ENCODE measurements around the gene ACTR5.

The ACTR5 gene

DNA sequence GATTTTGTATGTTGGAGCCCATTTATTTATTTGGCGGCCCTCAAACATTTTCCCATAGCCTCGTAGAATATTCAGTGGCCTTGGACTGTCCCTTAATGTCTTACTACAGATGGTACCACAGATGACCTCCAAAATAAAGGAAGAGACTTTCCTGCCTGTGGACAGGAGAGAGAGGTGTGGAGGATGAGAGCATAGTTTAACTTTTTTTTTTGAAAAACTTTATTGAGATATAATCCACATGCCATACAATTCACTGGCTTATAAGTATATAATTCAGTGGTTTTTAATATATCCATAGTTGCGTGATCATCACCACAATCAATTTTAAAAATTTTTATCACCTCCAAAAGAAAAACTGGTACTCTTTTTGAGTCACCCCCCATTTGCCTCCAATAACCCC, 52.6 kb downstream of the ACTR5 start:
- no peak for DNase-seq (ENCODE audit: extremely low read depth, insufficient read length)
- Histone ChIP-seq H3K27me3 (replicated peaks; ENCODE audit: control insufficient read depth, insufficient read depth, low read length) (no peaks in the 10 kb centered on the region), H3K4me3 (replicated peaks; ENCODE audit: low read depth, low read length) (no peak overlapping the region), H3K36me3 (ENCODE audit: control insufficient read depth, insufficient read depth, low read length) (no peaks in the 10 kb centered on the region)
- TF ChIP-seq, protein P1, sequence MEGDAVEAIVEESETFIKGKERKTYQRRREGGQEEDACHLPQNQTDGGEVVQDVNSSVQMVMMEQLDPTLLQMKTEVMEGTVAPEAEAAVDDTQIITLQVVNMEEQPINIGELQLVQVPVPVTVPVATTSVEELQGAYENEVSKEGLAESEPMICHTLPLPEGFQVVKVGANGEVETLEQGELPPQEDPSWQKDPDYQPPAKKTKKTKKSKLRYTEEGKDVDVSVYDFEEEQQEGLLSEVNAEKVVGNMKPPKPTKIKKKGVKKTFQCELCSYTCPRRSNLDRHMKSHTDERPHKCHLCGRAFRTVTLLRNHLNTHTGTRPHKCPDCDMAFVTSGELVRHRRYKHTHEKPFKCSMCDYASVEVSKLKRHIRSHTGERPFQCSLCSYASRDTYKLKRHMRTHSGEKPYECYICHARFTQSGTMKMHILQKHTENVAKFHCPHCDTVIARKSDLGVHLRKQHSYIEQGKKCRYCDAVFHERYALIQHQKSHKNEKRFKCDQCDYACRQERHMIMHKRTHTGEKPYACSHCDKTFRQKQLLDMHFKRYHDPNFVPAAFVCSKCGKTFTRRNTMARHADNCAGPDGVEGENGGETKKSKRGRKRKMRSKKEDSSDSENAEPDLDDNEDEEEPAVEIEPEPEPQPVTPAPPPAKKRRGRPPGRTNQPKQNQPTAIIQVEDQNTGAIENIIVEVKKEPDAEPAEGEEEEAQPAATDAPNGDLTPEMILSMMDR (IDR thresholded peaks at IDR 0.05; ENCODE audit: insufficient read depth, low read length, poor library complexity, severe bottlenecking): no peak

DNA sequence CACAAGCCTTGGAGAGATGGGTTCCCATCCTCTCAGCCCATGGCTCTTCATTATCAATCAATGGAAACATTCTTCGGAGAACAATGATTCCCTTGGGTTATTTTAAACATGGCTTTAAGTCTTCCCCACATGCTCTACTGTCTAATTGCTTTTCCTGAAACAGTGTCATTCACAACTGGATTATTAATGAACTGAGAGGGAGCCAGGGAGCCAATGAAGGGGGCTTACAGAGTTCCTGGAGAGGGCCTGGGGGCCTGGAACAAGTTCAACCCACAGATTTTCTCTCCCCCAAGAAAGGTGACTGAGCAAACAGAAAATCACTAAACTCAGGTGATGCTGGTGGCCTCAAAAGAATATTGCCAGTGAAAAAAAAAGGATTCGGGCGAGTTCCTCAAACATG, 56.0 kb downstream of the ACTR5 start:
- H3K4me3 ChIP-seq (replicated peaks; ENCODE audit: low read depth, low read length): no peak overlapping the region
- DNase-seq (ENCODE audit: extremely low read depth, insufficient read length): no peak
- TF ChIP-seq, protein P1 (IDR thresholded peaks at IDR 0.05; ENCODE audit: insufficient read depth, low read length, poor library complexity, severe bottlenecking): no peak
- H3K27me3 ChIP-seq (replicated peaks; ENCODE audit: control insufficient read depth, insufficient read depth, low read length): no peaks in the 10 kb centered on the region
- no peaks in the 10 kb centered on the region; the same call in 1 of the 2 replicates for H3K36me3 ChIP-seq (ENCODE audit: control insufficient read depth, insufficient read depth, low read length)

DNA sequence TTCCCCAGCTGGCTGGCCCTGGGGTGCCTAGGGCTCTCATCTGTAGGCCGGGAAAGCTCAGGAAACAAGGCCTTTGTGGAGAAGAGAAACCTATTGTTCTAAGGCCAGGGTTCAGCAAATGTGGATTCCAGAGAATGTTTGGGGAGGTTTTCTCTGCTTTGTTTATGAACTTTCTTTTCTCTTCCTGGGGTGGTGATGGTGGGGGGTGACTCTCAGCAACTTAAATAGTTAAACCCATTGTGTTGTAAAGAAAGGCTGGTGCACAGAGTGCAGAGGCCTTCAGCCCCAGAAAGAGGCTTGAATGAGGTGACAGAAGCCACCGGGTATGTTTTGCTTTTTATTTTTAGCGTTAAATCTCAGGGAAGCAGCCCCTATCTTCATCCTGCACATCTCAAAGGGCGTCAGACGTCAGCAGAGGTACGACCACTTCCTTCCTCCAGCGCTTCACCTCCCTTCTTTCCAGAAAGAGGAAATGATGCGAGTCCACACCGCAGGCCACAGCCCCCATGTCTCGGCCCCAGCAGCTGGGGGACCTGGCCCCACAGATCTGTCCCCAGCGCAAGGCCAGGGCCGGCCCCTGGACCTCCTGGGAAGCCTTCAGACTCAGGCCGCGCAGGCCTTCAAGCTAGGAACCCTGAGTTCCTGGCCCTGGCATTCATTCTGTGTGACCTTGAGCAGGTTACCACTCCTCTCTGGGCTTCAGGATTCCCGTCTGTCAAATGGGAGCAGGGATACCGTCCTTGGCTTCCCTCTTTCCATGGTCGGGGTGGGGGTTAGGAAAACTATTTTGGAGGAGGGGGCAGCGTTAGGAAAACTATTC, 56.6 kb downstream of the ACTR5 start:
- Histone ChIP-seq H3K27me3 (replicated peaks; ENCODE audit: control insufficient read depth, insufficient read depth, low read length) (no peaks in the 10 kb centered on the region), H3K36me3 (ENCODE audit: control insufficient read depth, insufficient read depth, low read length) (peaks cover 2% of the 10 kb centered on the region), H3K4me3 (replicated peaks; ENCODE audit: low read depth, low read length) (peak overlapping the region; percentile 93)
- TF ChIP-seq, protein P1 (IDR thresholded peaks at IDR 0.05; ENCODE audit: insufficient read depth, low read length, poor library complexity, severe bottlenecking): no peak
- peak; percentile 86 for DNase-seq (ENCODE audit: extremely low read depth, insufficient read length)

DNA sequence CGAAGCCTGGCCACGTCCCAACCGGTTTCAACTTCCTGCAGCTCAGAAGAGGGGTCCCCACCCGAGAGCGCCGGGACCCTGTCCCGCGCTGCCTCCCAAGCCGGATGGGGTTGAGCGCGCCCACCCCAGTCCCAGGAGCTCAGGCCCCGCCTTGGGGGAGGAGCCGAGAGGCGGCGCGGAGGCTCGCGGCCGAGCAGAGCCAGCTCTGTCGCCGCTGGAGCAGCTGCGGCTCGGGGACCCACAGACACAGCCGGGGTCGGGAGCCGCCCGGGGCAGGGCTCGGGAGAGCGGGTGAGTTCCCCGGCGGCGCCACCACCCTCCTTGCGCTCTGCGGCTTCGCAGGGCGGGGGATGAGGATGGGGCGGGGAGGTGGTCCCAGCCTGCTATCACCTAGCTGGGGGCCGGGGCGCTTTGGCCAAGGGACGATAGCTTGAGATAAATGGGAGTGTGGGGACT, 57.3 kb downstream of the ACTR5 start, which contains the start of gene PPP1R16B:
Gene PPP1R16B (plus strand): TSS at position 196 of the 456 bp plus-strand sequence. CDS start 30,229 bp downstream, outside the sequence.
- TF ChIP-seq, protein P1 (IDR thresholded peaks at IDR 0.05; ENCODE audit: insufficient read depth, low read length, poor library complexity, severe bottlenecking): no peak
- DNase-seq (ENCODE audit: extremely low read depth, insufficient read length): peak; percentile 88
- peaks cover 7% of the 10 kb centered on the region for H3K36me3 ChIP-seq (ENCODE audit: control insufficient read depth, insufficient read depth, low read length)
- H3K4me3 ChIP-seq (replicated peaks; ENCODE audit: low read depth, low read length): peak within 1 kb of the TSS; percentile 93
- no peaks in the 10 kb centered on the region for H3K27me3 ChIP-seq (replicated peaks; ENCODE audit: control insufficient read depth, insufficient read depth, low read length)

DNA sequence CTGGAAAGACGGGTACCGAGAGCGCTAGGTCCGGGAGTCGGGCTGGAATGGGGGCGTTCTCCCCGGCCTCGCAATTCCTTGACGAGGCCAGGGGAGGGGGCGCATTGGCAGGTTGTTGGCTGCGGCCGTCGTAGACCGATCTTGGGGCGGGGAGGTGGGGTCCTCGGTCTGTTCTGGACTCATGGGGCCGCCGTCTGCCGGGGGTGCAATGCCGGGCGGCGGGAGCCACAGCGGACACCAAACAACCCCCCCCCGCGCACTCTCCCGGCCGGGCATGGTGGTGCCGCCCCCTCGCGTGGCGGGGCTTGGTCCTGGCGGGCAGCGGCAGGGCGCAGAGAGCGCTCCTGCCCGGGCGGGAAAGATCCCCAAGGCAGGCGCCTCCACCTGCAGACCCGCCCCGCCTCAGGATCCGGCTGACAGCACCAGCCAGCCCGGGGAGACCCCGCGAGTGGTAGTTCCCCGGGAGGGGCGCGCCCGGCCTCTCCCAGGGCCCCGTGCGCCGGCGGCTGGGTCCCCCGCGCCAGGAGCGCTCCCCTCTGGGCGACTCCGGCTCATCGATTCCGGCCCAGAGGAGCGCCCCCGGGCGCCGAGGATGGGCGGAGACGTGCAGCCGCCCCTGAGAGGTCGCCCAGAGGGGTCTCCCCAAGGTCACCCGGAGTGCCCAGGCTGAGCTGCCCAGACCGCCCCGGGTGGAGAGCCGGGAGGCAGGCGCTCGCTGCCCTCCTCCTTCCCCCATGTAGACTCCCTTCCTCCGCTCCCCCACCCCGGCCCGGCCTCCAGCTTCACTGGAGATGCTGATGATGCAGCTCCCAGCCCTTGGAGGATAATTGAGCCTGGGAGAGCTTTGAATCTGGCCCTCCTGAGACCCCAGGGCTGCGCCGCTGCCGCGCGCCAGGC, 57.9 kb downstream of the ACTR5 start:
- TF ChIP-seq, protein P1 (IDR thresholded peaks at IDR 0.05; ENCODE audit: insufficient read depth, low read length, poor library complexity, severe bottlenecking): peak; percentile 45
- peaks cover 9% of the 10 kb centered on the region for H3K36me3 ChIP-seq (ENCODE audit: control insufficient read depth, insufficient read depth, low read length)

More for the DNA sequence above, 57.9 kb downstream of the ACTR5 start:
- Histone ChIP-seq H3K27me3 (replicated peaks; ENCODE audit: control insufficient read depth, insufficient read depth, low read length) (no peaks in the 10 kb centered on the region), H3K4me3 (replicated peaks; ENCODE audit: low read depth, low read length) (peak overlapping the region; percentile 93)
- DNase-seq (ENCODE audit: extremely low read depth, insufficient read length): peak; percentile 66
